HG02852 (cell line): ENCODE measurements around the gene PTK7.
"Not testable (repeated sequence)": the region's sequence is repeated elsewhere in the genome, so short reads cannot be mapped to it uniquely, and the experiment has no call there.

Experiments used
- ATAC-seq: cut with Tn5 transposase; IDR thresholded peaks from one replicate; pipeline ENCODE4 v1.9.1; 2021; ENCODE audit warnings: mild to moderate bottlenecking, moderate library complexity; ENCODE audit not compliant: unreplicated experiment

PTK7 gene

DNA sequence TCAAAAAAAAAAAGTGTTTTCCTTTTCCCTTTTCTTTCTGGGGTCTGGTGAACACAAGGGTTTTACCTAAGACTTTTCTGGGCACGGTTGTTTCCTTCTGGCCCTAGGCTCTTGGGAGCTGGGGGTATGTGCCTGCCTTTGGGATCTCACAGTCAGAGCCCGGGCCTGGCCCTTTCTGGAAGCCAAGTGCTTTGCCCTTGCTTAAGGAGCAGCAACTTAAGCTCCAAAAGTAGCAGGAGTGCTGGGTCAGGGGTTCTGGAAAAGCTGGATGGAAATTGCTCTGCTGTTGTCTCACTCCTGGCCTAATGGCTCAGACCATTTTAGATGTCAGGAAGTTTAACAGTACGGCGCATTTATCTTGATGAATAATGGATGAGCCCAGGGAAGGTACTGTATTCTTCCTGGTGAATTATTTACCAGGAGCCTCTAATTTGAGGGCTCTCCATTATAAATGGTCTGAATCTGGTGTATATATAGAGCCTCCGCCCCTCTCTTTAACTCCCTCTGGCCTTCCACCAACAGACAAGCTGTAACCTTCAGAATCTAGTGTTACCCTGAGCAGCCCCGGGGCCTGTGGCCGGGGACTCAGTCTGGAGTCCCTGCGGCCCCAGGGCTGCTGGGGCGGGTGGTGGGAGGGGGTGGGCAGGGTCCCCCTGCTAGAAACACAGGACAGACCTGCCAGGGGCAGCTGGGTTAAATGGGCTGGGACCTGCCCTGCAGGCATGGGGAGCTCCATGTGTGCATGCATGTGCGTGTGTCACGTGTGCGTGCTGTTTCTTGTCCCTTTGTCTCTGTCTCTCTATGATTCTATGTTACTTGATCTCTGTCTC, 37.5 kb downstream of the PTK7 start:
- ATAC-seq: no peak

DNA sequence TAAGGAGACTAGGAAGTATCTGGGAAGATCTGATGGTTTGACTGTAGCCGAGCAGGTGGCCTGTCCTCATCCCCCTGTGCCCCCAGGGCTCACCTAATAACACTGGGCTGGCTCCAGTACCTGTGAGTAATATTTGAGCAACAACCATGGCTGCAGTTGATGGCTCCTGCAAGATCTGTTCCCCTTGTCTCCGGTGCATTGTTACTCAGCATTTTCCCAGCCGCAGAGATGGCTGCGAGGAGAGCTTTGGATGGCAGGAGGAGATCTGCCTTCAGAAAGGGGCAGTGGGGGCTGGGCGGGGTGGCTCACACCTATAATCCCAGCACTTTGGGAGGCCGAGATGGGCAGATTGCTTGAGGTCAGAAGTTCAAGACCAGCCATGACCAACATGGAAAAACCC, 39.3 kb downstream of the PTK7 start:
- no peak for ATAC-seq

DNA sequence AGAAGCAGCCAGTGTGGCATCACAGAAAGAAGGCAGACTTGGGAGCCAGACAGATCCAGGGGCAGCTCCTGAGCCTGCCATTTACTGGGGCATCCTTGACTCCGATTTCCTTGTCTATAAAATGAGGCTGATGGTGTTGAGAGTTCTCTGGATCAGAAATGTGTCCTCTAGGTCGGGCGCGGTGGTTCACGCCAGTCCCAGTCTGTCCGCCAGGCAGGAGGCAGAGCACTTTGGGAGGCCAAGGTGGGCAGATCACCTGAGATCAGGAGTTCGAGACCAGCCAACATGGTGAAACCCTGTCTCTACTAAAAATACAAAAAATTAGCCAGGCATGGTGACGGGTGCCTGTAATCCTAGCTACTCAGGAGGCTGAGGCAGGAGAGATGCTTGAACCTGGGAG, 41.4 kb downstream of the PTK7 start:
- ATAC-seq: not testable (repeated sequence)

DNA sequence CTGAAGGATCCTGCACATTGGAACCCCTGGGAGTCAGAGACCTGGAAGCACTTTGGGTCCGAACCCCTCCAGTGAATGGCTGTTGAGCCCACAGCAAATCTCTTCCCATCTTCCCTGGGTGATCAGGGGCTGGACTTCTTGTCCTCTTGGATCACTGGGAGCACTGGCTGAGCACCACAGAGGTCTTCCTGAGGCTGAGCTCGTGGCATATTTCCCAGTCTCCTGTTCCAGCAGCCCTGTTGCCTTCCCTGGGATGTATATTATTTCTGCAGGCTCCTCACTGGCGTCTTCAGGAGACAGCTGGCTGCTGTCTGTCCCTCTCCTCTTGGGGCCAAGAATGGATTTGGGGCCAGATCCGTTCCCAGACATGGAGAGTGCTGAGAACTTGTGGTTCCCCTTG, 43.4 kb downstream of the PTK7 start:
- ATAC-seq: no peak

DNA sequence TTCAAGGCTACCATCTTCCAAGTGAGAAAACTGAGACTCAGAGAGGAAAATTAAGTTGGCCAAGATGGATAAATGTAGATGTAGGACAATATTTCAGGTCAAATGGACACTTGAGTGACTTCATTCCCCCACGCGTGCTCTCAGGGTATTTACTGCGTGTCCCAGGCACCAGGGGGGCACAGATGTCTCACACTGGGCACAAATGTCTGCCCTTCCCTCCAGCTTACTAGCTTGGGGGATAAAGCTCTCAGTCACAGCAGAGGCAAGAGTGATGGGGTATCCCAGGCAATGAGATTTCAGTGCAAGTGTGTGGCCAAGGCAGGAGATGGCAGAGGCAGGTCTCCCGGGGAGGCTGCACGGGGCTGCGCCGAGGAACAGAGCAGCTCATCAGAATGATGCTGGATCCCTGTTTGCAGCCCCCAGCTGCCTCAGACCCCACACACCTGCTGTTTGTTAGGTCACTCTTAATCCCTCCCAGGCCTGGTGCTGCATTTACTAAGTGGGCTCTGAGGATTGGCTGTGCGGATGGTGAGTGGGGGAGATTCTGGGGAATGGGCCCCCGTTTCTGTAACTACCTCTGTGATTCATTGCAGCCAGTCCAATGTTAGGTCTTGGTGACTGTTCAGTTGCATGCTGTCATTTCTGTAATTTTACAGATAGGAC, 44.1 kb downstream of the PTK7 start:
- ATAC-seq: no peak

DNA sequence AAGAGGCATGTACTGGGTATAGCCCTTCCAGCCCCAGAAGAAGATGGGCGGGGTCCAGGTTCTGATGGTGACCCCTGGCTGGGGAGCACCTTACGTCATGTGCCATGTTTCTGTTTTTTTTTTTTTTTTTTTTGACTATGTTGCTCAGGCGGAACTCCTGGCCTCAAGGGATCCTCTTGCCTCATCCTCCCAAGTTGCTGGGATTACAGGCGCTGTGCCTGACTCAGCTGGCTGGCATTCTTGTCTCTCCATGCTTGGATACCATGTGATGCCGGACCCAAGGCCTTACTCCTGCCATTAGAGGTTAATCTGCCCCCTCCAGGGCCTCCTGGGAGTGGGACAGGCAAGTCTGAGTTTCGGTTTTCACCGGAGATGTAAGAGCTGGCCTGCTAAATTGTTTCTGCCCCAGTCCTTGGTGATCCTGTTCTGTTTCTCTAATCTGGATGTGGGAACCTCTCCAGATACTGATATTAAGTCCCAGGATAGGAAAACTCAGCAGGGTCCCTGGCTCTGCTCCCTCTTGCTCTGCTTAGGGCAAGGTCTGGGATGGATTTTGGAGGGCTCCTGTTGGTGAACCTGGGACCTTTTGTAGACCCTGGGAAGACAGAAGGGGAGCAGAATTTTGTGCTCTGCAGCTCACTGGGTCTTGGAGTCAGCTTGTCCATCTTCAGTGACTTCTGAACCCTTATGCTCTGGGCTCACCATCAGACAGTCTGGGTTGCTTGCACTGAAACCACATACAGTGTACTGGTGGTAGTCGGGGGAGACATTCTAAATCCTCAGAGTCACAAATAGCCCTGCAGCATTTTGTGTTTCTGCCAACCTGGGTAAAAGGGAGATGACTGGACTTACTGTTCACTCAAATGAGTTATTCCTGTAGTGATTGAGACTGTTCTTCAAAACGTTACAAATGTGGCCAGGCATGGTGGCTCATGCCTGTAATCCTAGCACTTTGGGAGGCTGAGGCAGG, 45.1 kb downstream of the PTK7 start:
- no peak for ATAC-seq

DNA sequence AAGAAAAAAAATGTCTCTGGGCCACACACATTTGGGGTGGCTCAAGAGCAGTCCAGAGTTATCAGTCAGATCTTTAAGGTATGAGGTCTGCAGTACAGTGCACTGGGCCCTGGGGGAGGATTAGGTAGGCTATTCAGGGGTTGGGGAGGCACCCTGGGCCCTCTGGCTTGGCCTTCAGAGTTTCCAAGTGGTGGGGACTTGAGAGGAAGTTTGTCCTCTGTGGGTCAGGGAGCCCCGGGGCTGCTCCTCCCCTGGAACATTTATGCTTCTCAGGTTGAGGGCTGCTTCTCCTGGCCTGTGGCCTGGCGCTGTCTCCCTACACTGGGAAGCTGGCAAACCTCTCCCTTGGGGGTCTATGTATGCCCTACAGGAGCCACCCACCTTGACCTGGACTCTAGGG, 46.0 kb downstream of the PTK7 start:
- no peak for ATAC-seq

DNA sequence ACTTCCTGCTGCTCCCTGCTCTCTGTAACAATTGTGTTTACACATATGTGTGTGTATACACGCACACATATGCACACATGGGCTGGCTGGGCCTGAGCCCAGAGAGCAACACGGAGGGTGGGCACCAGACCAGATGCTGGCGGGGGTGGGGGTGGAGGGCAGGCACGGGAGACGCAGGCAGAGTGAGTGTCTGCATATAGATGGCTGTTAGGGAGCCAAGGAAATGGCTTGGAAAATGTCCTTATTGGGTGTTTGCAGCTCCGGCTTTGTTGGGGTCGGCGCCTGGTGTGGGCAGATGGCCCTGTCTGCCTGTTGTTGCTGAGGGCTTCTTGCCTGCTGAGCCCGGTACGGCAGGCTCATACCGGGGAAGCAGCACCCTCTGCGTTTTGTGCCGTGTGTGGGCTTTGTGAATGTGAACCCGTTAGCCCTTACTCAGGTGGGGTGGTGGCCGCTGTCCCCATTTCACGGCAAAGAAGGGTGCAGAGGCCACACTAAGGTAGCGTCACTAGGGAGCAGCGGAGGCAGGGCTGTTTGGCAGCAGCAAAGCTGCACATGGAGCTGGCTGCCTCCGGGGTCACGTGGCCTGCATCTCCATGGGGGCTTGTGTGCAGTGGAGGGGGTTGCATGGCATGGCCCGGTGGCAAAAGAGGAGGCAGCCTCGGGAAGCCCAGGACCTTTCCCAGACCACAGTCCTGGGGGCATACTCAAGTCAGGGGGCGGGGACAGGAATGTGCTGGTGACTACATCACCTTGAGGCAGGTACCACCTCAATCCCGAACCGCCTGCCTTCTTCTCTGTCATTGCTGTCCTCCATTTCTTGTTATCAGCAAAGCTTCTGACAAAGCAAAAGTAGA, 47.6 kb downstream of the PTK7 start:
- ATAC-seq: no peak

DNA sequence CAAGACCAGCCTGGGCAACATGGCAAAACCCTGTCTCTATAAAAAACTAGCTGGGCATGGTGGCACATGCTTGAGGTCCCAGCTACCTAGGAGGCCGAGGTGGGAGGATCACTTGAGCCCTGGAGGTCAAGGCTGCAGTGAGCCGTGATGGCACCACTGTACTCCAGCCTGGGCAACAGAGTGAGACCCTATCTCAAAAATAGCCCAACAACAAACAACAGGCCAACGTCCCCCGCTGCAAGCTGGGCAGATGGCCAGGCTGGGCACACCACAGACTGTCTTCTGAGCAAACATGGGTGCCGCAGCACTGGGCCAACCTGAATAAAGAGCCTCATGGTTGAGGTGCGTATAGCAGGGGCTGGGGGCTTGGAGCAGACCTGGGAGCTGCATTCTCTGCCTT, 48.4 kb downstream of the PTK7 start:
- no peak for ATAC-seq

DNA sequence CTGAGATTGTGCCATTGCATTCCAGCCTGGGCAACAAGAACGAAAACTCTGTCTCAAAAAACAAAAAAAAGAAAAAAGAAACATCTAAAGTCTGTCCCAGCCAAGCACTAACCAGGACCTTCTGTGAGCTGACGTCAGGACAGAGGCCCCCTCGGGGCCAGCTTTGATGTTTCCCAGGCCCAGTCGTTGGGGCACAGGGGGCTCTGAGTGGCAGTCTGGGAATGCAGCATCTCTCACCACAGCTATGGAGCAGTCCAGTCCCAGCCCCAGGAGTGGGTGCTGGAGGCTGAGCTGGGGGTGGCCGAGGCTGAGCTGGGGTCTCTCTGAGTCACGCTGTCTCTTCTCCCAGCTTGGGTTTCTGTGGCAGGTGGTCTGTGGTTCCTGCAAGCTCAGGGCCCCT, 49.0 kb downstream of the PTK7 start:
- ATAC-seq: no peak

DNA sequence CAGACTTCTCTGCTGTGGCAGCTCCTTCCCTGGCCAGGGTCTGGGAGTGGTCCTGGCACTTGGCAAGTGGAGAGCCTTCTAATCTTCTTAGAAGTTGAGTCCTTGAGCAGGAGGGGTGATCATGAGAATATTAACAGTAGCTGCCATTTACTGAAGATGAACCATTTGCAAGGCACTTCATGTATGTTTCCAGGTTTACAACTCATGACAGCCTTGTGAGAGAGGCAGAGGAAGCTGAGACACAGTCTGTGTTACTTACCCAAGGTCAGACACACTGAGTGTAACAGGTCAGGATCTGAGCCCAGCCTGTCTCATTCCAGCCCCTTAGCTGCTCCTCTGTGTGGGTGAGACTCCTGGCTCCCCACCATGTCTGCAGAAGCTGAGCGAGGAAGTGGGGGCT, 49.4 kb downstream of the PTK7 start:
- no peak for ATAC-seq

DNA sequence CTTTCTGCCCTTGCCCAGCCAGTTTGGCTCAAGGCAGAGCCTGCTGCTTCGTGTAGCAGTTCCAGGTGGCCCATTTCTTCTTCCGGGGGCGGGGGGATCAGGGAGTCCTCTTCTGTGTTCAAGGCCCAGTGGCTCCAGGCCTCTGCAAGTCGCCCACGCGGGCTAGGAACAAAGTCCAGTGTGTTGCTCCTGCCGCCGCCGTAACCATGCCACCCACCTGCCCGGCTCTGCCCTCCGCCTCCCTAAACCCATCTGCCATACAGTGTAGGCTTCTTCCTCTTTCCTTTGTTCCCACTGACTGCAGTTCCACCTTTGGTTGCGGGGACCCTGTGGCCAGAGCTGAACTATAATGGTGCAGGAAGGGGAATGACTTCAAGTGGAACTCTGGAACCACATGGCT, 51.1 kb downstream of the PTK7 start:
- no peak for ATAC-seq

DNA sequence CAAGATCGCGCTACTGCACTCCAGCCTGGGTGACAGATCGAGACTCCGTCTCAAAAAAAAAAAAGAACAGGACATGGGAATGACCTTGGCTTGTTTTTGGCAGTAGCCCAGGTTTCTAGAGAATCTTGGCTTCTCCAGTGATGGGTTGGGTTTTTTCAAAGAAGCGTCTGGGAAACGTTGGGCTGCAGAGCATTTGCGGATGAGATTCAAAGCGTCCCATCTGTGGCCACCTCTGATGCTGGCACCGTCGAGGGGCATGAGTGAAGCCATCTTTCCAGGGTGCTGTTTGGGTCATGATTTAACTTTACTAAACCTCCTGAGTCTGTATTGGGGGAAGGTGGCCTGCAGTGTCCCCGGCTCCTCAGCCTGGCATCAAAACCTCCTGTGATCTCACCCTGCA, 51.8 kb downstream of the PTK7 start:
- ATAC-seq: no peak

DNA sequence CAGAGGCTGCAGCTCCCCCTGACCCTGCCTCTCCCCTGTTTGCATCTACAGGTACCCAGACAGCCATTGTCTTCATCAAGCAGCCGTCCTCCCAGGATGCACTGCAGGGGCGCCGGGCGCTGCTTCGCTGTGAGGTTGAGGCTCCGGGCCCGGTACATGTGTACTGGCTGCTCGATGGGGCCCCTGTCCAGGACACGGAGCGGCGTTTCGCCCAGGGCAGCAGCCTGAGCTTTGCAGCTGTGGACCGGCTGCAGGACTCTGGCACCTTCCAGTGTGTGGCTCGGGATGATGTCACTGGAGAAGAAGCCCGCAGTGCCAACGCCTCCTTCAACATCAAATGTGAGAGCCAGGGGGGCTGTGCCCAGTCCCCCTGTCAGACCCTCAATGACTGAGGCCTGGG, 52.8 kb downstream of the PTK7 start:
- no peak for ATAC-seq

DNA sequence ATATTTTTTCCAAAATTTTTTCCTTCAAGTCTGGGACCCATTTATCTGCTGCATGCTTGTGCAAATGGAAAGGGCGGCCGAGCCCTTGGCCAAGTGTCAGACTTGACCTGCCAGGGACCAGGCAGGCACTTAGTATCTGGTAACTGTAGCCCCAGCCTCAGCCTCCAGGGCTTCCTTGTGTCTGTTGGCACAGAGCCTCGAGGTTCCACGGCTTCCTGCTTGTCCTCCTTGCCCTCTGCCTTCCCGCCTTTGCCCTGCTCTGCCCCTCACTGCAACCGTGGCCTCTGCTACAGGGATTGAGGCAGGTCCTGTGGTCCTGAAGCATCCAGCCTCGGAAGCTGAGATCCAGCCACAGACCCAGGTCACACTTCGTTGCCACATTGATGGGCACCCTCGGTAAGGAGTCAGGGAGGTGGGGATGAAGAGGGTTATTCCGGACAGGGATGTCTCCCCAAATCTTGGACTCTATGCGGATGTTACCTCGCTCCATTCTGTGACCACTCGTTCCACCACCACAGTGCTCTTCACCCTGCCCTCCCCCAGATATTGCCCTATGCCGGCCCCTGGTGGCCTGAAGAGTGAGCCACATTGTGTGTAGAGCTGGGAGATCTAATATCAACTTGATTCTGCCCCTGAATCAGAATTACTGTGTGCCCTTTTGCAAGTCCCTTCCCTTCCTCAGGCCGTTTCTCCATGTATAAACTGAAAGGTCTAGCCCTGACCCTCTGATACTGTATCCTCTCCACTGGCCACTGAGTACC, 53.5 kb downstream of the PTK7 start:
- no peak for ATAC-seq

DNA sequence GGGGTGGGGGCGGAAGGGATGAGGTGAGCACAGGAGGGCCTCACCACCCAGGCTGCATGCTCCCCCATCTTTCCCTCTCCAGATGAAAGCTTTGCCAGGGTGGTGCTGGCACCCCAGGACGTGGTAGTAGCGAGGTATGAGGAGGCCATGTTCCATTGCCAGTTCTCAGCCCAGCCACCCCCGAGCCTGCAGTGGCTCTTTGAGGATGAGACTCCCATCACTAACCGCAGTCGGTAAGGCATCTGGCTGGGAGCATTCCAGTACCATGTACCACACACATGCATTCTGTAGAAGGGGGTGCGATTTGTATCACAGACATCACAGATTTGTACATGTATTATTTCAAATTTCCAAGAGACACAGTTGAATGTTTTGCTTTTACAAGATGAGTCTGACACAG, 54.3 kb downstream of the PTK7 start:
- ATAC-seq: no peak

DNA sequence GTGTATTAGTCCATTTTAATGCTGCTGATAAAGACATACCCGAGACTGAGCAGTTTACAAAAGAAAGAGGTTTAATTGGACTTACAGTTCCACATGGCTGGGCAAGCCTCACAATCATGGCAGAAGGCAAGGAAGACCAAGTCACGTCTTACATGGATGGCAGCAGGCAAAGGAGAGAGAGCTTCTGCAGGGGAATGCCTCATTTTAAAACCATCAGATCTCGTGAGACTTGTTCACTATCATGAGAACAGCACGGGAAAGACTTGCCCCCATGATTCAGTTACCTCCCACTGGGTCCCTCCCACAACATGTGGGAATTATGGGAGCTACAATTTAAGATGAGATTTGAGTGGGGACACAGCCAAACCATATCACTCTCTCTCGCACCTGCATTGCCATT, 55.3 kb downstream of the PTK7 start:
- not testable (repeated sequence) for ATAC-seq

DNA sequence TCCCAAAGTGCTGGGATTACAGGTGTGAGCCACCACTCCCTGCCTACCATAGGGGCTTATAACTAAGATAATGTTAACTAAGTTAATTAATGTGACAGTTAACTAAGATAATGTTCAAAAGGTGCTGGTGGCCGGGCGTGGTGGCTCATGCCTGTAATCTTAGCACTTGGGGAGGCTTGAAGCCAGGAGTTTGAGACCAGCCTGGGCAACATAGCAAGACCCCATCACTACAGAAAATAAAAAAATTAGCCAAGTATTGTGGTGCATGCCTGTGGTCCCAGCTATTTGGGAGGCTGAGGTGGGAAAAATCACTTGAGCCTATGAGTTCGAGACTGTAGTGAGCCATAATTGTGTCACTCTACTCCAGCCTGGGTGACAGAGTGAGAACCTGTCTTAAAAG, 62.2 kb downstream of the PTK7 start:
- ATAC-seq: no peak

DNA sequence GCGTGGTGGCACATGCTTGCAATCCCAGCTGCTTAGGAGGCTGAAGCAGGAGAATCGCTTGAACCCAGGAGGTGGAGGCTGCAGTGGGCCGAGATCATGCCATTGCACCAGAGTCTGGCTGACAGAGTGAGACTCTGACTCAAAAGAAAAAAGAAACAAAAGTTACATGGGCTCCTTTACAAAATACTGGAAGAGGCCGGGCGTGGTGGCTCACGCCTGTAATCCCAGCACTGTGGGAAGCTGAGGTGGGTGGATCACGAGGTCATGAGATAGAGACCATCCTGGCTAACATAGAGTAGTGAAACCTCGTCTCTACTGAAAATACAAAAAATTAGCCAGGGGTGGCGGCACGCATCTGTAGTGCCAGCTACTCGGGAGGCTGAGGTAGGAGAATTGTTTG, 63.9 kb downstream of the PTK7 start:
- ATAC-seq: not testable (repeated sequence)

DNA sequence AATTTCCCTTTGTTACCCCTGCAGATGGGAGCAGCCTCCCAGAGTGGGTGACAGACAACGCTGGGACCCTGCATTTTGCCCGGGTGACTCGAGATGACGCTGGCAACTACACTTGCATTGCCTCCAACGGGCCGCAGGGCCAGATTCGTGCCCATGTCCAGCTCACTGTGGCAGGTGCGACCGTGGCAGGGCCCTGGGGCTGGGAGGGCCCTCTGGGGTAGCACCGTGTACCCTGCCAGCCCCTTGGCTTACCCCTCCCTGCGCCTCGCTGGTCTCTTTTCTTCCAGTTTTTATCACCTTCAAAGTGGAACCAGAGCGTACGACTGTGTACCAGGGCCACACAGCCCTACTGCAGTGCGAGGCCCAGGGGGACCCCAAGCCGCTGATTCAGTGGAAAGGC, 65.5 kb downstream of the PTK7 start:
- no peak for ATAC-seq
